Small intestine (tissue), 7 donors: ENCODE data around the gene LHFPL3. TPM values are rescaled to one million over a fixed set of nuclear protein-coding genes. Genes with fewer than 3 reads are reported as not detected.

Experiments used
- DNase-seq, 2 donors: peaks; one replicate each; pipeline versions ENCODE4 v3.0.0 to v3.0.0-alpha.2; 2013
- FAIRE-seq: peaks from 2 replicates; lab custom pipeline; 2012; peaks lifted over from hg19 to GRCh38; lab: Jason Lieb, UNC
- H3K27ac ChIP-seq, 3 donors: one replicate each; pipeline ENCODE4 v1.5.1; 2013; ENCODE audit warnings: low read length in 2 of 3, mild to moderate bottlenecking in 2 of 3, control low read depth in 1 of 3, inconsistent platforms in 1 of 3, low read depth in 1 of 3, moderate library complexity in 1 of 3
- H3K27me3 ChIP-seq, 3 donors: one replicate each; pipeline ENCODE4 v1.6.1; 2013; ENCODE audit warnings: low read length in 3 of 3, inconsistent platforms in 1 of 3; ENCODE audit not compliant: control insufficient read depth in 3 of 3, insufficient read depth in 3 of 3
- H3K36me3 ChIP-seq, 3 donors: one replicate each; pipeline ENCODE4 v1.6.1; 2013; ENCODE audit warnings: low read length in 3 of 3, inconsistent platforms in 1 of 3, low read depth in 1 of 3, mild to moderate bottlenecking in 1 of 3, moderate library complexity in 1 of 3; ENCODE audit not compliant: control insufficient read depth in 3 of 3, insufficient read depth in 2 of 3
- H3K4me1 ChIP-seq, 3 donors: one replicate each; pipeline ENCODE4 v1.6.1; 2013; ENCODE audit warnings: low read length in 2 of 3, inconsistent platforms in 1 of 3, low read depth in 1 of 3, mild to moderate bottlenecking in 1 of 3, moderate library complexity in 1 of 3; ENCODE audit not compliant: control insufficient read depth in 3 of 3, insufficient read depth in 2 of 3
- H3K4me3 ChIP-seq, 3 donors: one replicate each; pipeline ENCODE4 v1.5.1; 2013; ENCODE audit warnings: low read length in 3 of 3, control low read depth in 1 of 3, inconsistent platforms in 1 of 3, low read depth in 1 of 3, mild to moderate bottlenecking in 1 of 3, moderate library complexity in 1 of 3
- H3K9me3 ChIP-seq, 2 donors: one replicate each; pipeline ENCODE4 v1.6.1; 2013; ENCODE audit warnings: low read depth in 1 of 2, low read length in 1 of 2; ENCODE audit not compliant: control insufficient read depth in 2 of 2, insufficient read depth in 1 of 2
- WGBS, 3 donors: extraction: QIAGEN DNeasy Blood & Tissue Kit; methylation state at CpG; one replicate each; pipeline ENCODE4 v1.1.7; 2013; 5-methylcytosine and 5-hydroxymethylcytosine counted together
- polyA plus RNA-seq, 4 donors: library from polyadenylated mRNA; stranded (reverse) in 3 of 4; unstranded in 1 of 4; fragments of 200-250 nt in 3 of 4; fragments of 120-200 nt in 1 of 4; gene quantifications; one replicate each; pipeline versions ENCODE4 v1.2.1 to v1.2.3, GENCODE V29; 2013
- donor health status: healthy with polysubstance abuse.
- donor health status: control.
- donor health status: control.
- donor health status: Bipolar disorder and iron deficiency.
- donor health status: healthy.

LHFPL3 gene
- polyA plus RNA-seq, 4 donors: 0.12 to 10.4 TPM; not detected in 2

DNA sequence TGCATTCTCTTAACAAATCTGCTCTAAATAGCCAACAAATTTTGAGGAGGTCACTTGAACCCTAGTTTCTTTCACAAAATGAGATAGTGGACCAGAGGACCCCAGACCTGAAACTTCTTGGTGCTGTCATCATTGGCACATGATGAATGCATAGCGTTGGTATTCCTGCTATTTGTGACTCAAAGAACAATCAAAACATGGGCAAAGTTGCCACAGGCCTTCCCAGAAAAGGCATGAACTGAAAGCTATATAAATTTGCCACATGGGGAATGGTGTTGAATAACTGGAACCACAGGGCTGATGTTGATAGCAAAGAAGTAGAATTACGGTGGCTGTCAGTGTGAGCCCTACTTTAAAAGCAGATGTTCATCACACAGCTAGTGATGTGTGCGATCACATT lies 465.8 kb downstream of the LHFPL3 start:
- peaks cover 0 to 2% (median 0%) of the 10 kb centered on the region in 3 donors for H3K36me3 ChIP-seq
- peaks cover 0 to 2% (median 0%) of the 10 kb centered on the region in 3 donors for H3K27me3 ChIP-seq
- H3K9me3 ChIP-seq: no peaks in the 10 kb centered on the region
- H3K4me1 ChIP-seq: no peaks in the 10 kb centered on the region
- H3K4me3 ChIP-seq: no peak overlapping the region
- FAIRE-seq: no peak
- no peak for DNase-seq
- 90 to 91% (median 91%) methylated on average over 3 of the region's 3 CpGs for WGBS, 3 donors
- no peak overlapping the region for H3K27ac ChIP-seq

GRCh38 chr7:104794589-104794988 lies 466.2 kb downstream of the LHFPL3 start:
- FAIRE-seq (no peak), DNase-seq (no peak)
- Histone ChIP-seq H3K4me1 (no peaks in the 10 kb centered on the region), H3K27me3 (peaks cover 0 to 2% (median 0%) of the 10 kb centered on the region in 3 donors), H3K9me3 (no peaks in the 10 kb centered on the region), H3K27ac (no peak overlapping the region), H3K36me3 (peaks cover 0 to 6% (median 0%) of the 10 kb centered on the region in 3 donors), H3K4me3 (no peak overlapping the region)
- 53 to 72% (median 61%) methylated on average over 3 of the region's 3 CpGs for WGBS, 3 donors

GRCh38 chr7:104795086-104795485 lies 466.7 kb downstream of the LHFPL3 start:
- FAIRE-seq (no peak), DNase-seq (no peak)
- 70 to 78% (median 72%) methylated on average over 7 of the region's 7 CpGs for WGBS, 3 donors
- Histone ChIP-seq H3K36me3 (peaks cover 0 to 8% (median 0%) of the 10 kb centered on the region in 3 donors), H3K4me1 (no peaks in the 10 kb centered on the region), H3K27ac (no peak overlapping the region), H3K27me3 (peaks cover 0 to 2% (median 0%) of the 10 kb centered on the region in 3 donors), H3K4me3 (no peak overlapping the region), H3K9me3 (no peaks in the 10 kb centered on the region)

DNA sequence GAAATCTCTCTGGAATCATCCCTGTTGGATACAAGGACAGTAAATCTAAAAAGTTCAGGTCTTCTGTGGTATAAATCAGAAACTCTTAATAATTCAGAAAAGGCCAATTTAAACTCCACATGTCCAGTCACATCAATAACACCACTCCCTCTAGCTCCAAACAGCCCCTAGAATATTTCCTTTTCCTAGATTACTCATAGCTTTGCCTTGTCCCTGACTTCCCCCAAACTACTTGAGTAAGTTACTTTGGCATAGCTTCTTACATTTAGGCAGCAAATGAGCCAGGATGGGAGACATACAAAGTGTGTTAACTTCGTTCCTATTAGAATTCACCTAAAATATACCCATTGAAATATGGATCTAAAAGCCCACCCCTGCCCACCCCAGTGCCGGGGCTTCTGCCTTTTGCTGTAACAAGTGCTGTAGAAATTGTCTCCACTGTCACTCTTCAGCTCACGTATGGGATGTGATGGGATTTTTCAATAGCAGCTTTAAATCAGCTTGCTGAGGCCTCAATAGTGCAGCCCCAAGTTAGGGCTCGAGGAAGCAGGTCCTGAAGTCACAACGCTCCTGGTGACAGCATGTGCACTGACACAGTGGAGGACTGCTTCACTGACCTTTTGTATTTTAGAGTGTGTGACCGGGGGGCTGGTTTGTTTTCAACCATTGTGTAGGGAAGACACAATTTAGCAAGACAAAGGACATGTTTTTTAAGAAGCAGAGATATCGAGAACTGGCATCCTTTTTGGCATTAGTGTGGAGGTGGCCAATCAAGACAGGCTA lies 467.4 kb downstream of the LHFPL3 start:
- Histone ChIP-seq H3K27me3 (peaks cover 0 to 2% (median 0%) of the 10 kb centered on the region in 3 donors), H3K9me3 (no peaks in the 10 kb centered on the region), H3K27ac (no peak overlapping the region), H3K4me1 (no peaks in the 10 kb centered on the region), H3K4me3 (no peak overlapping the region), H3K36me3 (peaks cover 0 to 8% (median 0%) of the 10 kb centered on the region in 3 donors)
- 80 to 85% (median 82%) methylated on average over 7 of the region's 7 CpGs for WGBS, 3 donors
- FAIRE-seq (no peak), DNase-seq (no peak)

- FAIRE-seq: no peak
- WGBS, 3 donors: 63 to 74% (median 67%) methylated on average over 4 of the region's 4 CpGs
- DNase-seq: no peak
- Histone ChIP-seq H3K4me1 (no peaks in the 10 kb centered on the region), H3K27me3 (no peaks in the 10 kb centered on the region), H3K9me3 (no peaks in the 10 kb centered on the region), H3K36me3 (peaks cover 0 to 8% (median 0%) of the 10 kb centered on the region in 3 donors), H3K4me3 (no peak overlapping the region), H3K27ac (no peak overlapping the region)
Observed at GRCh38 chr7:104800307-104800706, 471.9 kb downstream of the LHFPL3 start.

- no peak overlapping the region for H3K4me3 ChIP-seq
- no peak overlapping the region for H3K27ac ChIP-seq
- peaks cover 0 to 8% (median 0%) of the 10 kb centered on the region in 3 donors for H3K36me3 ChIP-seq
- DNase-seq (no peak), FAIRE-seq (no peak)
- H3K9me3 ChIP-seq: no peaks in the 10 kb centered on the region
- WGBS, 3 donors: 66 to 82% (median 70%) methylated on average over 3 of the region's 3 CpGs
- H3K4me1 ChIP-seq: no peaks in the 10 kb centered on the region
- H3K27me3 ChIP-seq: no peaks in the 10 kb centered on the region
Observed at GRCh38 chr7:104801022-104801421, 472.6 kb downstream of the LHFPL3 start.

- H3K27ac ChIP-seq: no peak overlapping the region
- H3K27me3 ChIP-seq: peaks cover 0 to 2% (median 0%) of the 10 kb centered on the region in 3 donors
- 83 to 95% (median 88%) methylated on average over 4 of the region's 4 CpGs for WGBS, 3 donors
- H3K36me3 ChIP-seq: peaks cover 0 to 8% (median 0%) of the 10 kb centered on the region in 3 donors
- DNase-seq (no peak), FAIRE-seq (no peak)
- H3K9me3 ChIP-seq: no peaks in the 10 kb centered on the region
- H3K4me1 ChIP-seq: no peaks in the 10 kb centered on the region
- H3K4me3 ChIP-seq: no peak overlapping the region
Observed at GRCh38 chr7:104803931-104804330, 475.5 kb downstream of the LHFPL3 start.

- no peak for FAIRE-seq
- Histone ChIP-seq H3K27ac (no peak overlapping the region), H3K9me3 (no peaks in the 10 kb centered on the region), H3K4me1 (no peaks in the 10 kb centered on the region), H3K27me3 (peaks cover 0 to 2% (median 0%) of the 10 kb centered on the region in 3 donors), H3K36me3 (peaks cover 0 to under 1% (median 0%) of the 10 kb centered on the region in 3 donors), H3K4me3 (no peak overlapping the region)
- 62 to 70% (median 63%) methylated on average over 2 of the region's 2 CpGs for WGBS, 3 donors
- DNase-seq: no peak
Observed at GRCh38 chr7:104804696-104805095, 476.3 kb downstream of the LHFPL3 start.
